HG03135 (cell line): Measurements from ENCODE around the gene FAR1.
"Not testable (repeated sequence)": the region's sequence is repeated elsewhere in the genome, so short reads cannot be mapped to it uniquely, and the experiment has no call there.

Source experiments
- ATAC-seq: cut with Tn5 transposase; IDR thresholded peaks from one replicate; pipeline ENCODE4 v1.9.1; 2021; ENCODE audit warnings: mild to moderate bottlenecking, moderate library complexity; ENCODE audit not compliant: unreplicated experiment

FAR1 gene

GRCh38 chr11:13668102-13668956 lies at the start of gene FAR1:
Gene FAR1 (plus strand): TSS chr11:13668668. CDS start chr11:13694766, 26,098 bp downstream.
- ATAC-seq, result peak; percentile 92

- ATAC-seq, result no peak
Measured at GRCh38 chr11:13620063-13620462, 48.4 kb upstream of the FAR1 start.

DNA sequence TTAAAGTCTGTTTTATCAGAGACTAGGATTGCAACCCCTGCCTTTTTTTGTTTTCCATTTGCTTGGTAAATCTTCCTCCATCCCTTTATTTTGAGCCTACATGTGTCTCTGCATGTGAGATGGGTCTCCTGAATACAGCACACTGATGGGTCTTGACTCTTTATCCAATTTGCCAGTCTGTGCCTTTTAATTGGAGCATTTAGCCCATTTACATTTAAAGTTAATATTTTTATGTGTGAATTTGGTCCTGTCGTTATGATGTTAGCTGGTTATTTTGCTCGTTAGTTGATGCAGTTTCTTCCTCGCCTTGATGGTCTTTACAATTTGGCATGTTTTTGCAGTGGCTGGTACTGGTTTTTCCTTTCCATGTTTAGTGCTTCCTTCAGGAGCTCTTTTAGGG lies 41.6 kb upstream of the FAR1 start:
- not testable (repeated sequence) for ATAC-seq

- not testable (repeated sequence) for ATAC-seq
Measured at GRCh38 chr11:13628634-13629033, 39.8 kb upstream of the FAR1 start.

DNA sequence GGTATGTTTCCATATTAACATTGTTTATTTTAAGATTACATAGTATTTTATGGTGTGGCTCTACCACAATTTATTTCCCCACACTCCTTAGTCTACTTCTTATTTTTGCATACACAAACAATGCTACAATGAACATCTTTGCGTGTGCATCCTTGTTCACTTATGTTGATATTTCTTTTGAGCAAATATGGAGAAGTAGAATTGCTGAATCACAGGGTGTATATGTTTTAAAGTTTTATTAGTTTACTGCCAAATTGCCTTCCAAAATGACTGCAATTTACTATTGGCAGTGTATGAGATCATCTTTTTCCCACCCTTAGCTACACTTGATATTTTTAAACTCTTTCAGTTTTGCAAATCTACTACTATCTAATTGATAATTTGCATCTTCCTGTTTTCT lies 38.7 kb upstream of the FAR1 start:
- ATAC-seq, result no peak

GRCh38 chr11:13635290-13635689 lies 33.2 kb upstream of the FAR1 start:
- no peak for ATAC-seq

- ATAC-seq, result no peak
Measured at GRCh38 chr11:13635804-13636203, 32.7 kb upstream of the FAR1 start.

GRCh38 chr11:13637125-13638069 lies 31.1 kb upstream of the FAR1 start:
- ATAC-seq, result no peak

- ATAC-seq, result no peak
Measured at GRCh38 chr11:13638422-13638821, 30.0 kb upstream of the FAR1 start.

- no peak for ATAC-seq
Measured at GRCh38 chr11:13644997-13645687, 23.3 kb upstream of the FAR1 start.

GRCh38 chr11:13647391-13647790 lies 21.1 kb upstream of the FAR1 start:
- no peak for ATAC-seq

- no peak for ATAC-seq
Measured at GRCh38 chr11:13649619-13650018, 18.8 kb upstream of the FAR1 start.

DNA sequence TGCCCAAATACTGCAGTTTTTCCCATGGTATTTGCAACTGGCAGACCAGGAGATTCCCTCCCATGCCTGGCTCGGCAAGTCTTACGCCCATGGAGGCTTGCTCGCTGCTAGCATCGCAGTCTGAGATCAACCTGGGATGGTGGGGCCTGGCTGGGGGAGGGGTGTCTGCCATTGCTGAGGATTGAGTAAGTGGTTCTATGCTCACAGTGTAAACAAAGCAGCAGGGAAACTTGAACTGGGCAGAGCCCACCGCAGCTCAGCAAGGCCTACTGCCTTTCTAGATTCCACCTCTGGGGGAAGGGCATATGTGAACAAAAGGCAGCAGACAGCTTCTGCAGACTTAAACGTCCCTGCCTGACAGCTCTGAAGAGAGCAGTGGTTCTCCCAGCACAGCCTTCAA lies 17.0 kb upstream of the FAR1 start:
- not testable (repeated sequence) for ATAC-seq

DNA sequence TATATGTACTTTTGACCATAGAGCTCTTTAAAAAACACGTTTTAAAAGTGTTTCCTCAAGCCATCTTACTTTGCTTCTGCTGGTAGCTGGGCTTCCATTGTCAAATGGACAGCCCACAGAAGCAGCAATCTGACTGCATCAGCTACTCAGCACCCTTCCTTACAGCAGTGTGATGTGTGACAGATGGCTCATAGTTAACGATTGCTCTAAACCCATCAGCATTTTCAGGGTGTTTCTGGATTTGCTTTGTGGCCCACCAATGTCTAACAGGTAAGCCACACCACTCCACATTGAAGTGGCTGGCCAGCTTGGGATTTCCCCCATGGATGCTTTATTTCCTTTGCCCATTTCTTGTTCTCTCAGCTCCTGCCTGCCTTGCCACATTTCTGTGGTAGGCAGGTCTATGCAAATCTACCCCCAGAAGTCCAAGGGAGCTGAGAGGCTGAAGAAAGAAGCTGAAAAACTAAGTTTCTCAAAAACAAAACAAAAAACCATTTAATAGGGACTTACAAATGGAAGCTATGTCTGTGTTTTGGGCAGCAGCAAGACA lies 7.3 kb upstream of the FAR1 start:
- ATAC-seq, result peak; percentile 70

DNA sequence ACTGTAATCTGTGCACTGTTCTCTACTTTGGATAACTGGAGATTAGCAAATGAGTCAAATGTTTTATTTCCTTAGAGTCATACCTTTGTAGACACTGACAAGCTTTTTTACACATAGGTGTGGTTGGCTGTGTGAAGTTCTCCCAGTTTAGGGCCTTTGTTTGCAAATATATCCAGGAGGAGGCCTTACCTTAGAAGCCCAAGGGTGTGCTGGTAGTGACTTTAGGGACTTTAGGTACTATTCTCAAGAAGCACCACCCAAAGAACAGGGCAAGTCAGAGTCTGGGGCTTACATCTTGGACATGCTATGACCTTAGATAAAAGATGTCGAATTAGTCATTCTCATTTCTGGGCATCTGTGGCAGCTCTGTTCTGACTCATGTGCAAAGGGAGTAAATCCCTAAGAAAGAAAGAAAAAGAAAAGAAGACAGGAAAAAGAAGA lies 4.8 kb upstream of the FAR1 start:
- no peak for ATAC-seq

GRCh38 chr11:13664351-13664750 lies 4.1 kb upstream of the FAR1 start:
- no peak for ATAC-seq

DNA sequence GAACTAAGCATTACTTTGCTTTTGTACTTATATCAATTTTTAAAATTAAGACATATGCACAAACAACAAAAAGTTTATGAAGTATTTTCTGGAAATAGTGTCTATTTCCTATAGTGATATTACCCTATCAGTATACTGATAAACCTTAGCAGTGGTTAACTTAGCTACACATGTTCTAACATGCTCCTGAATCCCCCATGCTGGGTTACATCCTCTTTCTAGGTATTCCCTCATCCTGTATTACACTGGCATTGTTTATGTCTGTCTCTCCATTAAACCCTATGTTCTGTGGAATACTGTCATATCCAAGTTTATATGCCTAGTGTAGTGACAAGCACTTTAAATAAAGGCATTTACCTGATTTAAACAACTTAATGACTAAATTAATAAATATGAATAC lies 1.8 kb upstream of the FAR1 start:
- ATAC-seq, result no peak

- ATAC-seq, result no peak
Measured at GRCh38 chr11:13667245-13667644, 1.2 kb upstream of the FAR1 start.

GRCh38 chr11:13667795-13668101 lies 720 bp upstream of the FAR1 start:
- ATAC-seq, result no peak

DNA sequence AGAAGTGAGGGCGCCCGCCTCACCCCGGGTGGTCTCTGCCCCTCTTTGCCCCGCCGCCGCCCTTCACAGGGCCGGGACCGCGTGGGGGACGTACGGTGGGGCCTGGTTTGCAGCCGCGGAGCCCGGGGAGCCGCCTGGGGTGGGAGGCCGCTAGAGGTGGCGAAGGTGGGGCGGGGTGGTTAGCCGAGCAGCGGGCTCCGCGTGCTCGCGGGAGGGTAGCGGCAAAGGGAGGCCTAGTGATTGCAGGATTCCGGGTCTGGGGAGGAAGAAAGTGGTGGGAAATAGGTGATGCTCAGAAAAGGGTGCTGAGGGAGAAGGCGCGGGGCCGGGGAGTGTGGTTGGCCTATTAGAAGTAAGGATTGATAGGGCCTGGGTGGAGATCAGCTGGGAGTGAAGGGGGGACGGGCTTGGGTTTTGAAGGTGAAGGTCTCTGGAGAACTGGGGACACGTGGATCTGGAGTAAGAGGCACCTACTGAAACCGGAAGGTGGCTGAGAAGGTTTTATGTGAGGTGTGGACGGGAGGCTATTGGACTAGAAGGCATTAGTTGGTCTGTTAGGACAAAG lies 571 bp downstream of the FAR1 start:
- ATAC-seq, result peak; percentile 21
